SKM-1 (cell line): ENCODE results near the gene DLL4.

Experiments
- DNase-seq: peaks from one replicate; lab custom pipeline; 2025; ENCODE audit not compliant: unreplicated experiment; lab: John Stamatoyannopoulos, UW

The DLL4 gene

GRCh38 chr15:40906091-40906990 lies 22.8 kb upstream of the DLL4 start:
- no peak for DNase-seq

GRCh38 chr15:40906991-40907802 lies 21.9 kb upstream of the DLL4 start:
- no peak for DNase-seq

- DNase-seq = no peak
Measured at GRCh38 chr15:40908095-40908494, 21.0 kb upstream of the DLL4 start.

- DNase-seq = no peak
Measured at GRCh38 chr15:40909662-40910630, 19.2 kb upstream of the DLL4 start.

- DNase-seq = no peak
Measured at GRCh38 chr15:40911141-40911540, 18.0 kb upstream of the DLL4 start.

GRCh38 chr15:40911693-40912092 lies 17.4 kb upstream of the DLL4 start:
- no peak for DNase-seq

GRCh38 chr15:40912478-40912877 lies 16.7 kb upstream of the DLL4 start:
- DNase-seq = no peak

- no peak for DNase-seq
Measured at GRCh38 chr15:40914013-40914412, 15.1 kb upstream of the DLL4 start.

GRCh38 chr15:40914486-40914885 lies 14.7 kb upstream of the DLL4 start:
- no peak for DNase-seq

- DNase-seq = no peak
Measured at GRCh38 chr15:40915116-40915661, 14.0 kb upstream of the DLL4 start.

- no peak for DNase-seq
Measured at GRCh38 chr15:40915679-40916078, 13.5 kb upstream of the DLL4 start.

- DNase-seq = no peak
Measured at GRCh38 chr15:40917585-40917984, 11.6 kb upstream of the DLL4 start.

GRCh38 chr15:40918146-40918798 lies 10.9 kb upstream of the DLL4 start:
- DNase-seq = no peak

- DNase-seq = no peak
Measured at GRCh38 chr15:40918799-40919392, 10.2 kb upstream of the DLL4 start.

- no peak for DNase-seq
Measured at GRCh38 chr15:40921949-40922607, 7.1 kb upstream of the DLL4 start.

- no peak for DNase-seq
Measured at GRCh38 chr15:40922608-40923005, 6.5 kb upstream of the DLL4 start.

GRCh38 chr15:40923551-40923950 lies 5.6 kb upstream of the DLL4 start:
- no peak for DNase-seq

- no peak for DNase-seq
Measured at GRCh38 chr15:40925495-40925862, 3.7 kb upstream of the DLL4 start.
